ENCODE measurements around the gene ADSL. TPM values are rescaled to one million over a fixed set of nuclear protein-coding genes. Genes with fewer than 3 reads are reported as not detected.

Gene ADSL
- total RNA-seq, 2 donors from 2014 or later = 94.6 to 157 TPM

DNA sequence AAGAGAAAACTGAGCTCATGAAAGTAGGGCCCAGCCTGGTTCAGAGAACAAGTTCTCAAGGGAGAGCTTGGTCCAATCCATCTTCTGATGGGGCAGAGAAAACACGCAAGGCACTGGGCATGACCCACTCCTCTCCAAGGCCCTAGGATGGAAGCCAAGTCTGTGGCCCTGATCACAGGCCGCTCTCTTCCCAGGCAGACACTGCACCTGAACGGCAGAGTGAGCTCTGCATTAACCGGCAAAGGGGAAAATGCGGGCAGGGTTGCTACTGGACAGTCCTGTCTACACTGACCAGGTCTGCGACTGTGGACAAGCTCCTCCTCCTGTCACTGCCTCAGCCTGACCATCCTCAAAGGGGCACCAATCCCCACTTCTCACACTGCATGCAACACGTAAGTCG, 73.4 kb downstream of the ADSL start:
- Mint-ChIP-seq H3K9me3 (no peaks in the 10 kb centered on the region), H3K27me3 (no peaks in the 10 kb centered on the region), H3K4me3 (no peak overlapping the region), H3K4me1 (peaks cover 26% of the 10 kb centered on the region), H3K36me3 (ENCODE audit: low read depth) (peaks cover 61% of the 10 kb centered on the region), H3K27ac (no peak overlapping the region)
- no peak for ATAC-seq (replicated peaks)

- Mint-ChIP-seq H3K27me3 (no peaks in the 10 kb centered on the region), H3K27ac (no peak overlapping the region), H3K4me1 (peaks cover 24% of the 10 kb centered on the region), H3K9me3 (no peaks in the 10 kb centered on the region), H3K4me3 (no peak overlapping the region), H3K36me3 (ENCODE audit: low read depth) (peaks cover 65% of the 10 kb centered on the region)
- no peak for ATAC-seq (replicated peaks)
Observed at GRCh38 chr22:40420341-40421081, 74.2 kb downstream of the ADSL start.

DNA sequence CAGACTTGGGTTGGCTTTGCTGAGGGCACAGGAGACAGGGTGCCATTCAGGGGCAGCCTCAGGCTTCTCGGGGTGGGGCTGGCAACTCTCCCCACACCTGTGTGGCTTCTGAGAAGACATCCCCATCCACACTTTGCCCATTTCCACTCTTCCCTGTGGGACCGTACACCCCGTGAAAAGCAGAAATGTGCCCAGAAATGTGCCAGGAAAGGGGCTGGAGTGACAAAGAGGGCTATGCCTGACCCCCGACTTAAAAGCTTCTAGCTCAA, 74.7 kb downstream of the ADSL start:
- no peak overlapping the region for H3K27ac Mint-ChIP-seq
- no peaks in the 10 kb centered on the region for H3K27me3 Mint-ChIP-seq
- H3K4me1 Mint-ChIP-seq = peaks cover 20% of the 10 kb centered on the region
- peaks cover 65% of the 10 kb centered on the region for H3K36me3 Mint-ChIP-seq (ENCODE audit: low read depth)
- H3K9me3 Mint-ChIP-seq = no peaks in the 10 kb centered on the region
- no peak for ATAC-seq (replicated peaks)
- H3K4me3 Mint-ChIP-seq = no peak overlapping the region

GRCh38 chr22:40421941-40422340, 75.6 kb downstream of the ADSL start:
- Mint-ChIP-seq H3K4me3 (no peak overlapping the region), H3K27me3 (no peaks in the 10 kb centered on the region), H3K27ac (peak overlapping the region; percentile 71), H3K4me1 (peaks cover 19% of the 10 kb centered on the region), H3K36me3 (ENCODE audit: low read depth) (peaks cover 65% of the 10 kb centered on the region), H3K9me3 (no peaks in the 10 kb centered on the region)
- ATAC-seq (replicated peaks) = no peak

DNA sequence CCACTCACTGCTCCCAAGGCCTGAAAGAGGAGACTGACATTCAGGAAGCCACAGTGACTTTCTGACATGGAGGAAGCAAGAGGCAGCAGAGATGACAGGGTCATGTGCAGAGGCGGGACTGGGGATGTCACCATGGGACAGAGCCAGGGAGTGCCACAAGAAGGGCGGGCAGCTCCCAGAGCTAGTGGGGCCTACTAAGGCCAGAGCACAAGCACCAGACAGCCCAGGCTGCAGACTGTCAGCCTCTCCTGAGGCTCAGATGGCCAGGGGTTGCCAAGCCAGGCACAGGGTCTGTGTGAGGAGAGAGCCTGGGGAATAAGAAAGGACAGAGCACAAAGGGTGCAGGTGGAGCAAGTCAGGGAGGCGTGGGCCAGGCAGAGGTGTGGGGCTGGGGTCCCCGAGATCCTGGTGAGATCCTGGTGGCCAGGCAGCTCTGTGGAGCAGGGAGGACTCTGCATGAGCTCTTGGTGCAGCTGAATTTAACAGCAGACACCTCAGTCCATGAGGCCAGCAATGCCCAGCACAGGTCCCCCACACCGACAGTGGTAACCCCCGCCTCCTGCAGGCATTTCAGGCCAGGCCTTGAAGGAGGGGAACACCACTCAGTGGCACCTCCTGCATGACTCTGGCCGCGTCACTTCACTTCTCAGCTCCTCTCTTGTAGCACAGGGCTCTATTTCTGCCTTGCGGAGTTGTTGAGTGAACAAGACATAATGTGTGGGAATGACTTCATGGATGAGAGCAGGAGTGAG, 76.4 kb downstream of the ADSL start:
- Mint-ChIP-seq H3K4me1 (peaks cover 19% of the 10 kb centered on the region), H3K27ac (peak overlapping the region; percentile 71), H3K9me3 (no peaks in the 10 kb centered on the region), H3K4me3 (no peak overlapping the region), H3K27me3 (no peaks in the 10 kb centered on the region), H3K36me3 (ENCODE audit: low read depth) (peaks cover 71% of the 10 kb centered on the region)
- no peak for ATAC-seq (replicated peaks)

DNA sequence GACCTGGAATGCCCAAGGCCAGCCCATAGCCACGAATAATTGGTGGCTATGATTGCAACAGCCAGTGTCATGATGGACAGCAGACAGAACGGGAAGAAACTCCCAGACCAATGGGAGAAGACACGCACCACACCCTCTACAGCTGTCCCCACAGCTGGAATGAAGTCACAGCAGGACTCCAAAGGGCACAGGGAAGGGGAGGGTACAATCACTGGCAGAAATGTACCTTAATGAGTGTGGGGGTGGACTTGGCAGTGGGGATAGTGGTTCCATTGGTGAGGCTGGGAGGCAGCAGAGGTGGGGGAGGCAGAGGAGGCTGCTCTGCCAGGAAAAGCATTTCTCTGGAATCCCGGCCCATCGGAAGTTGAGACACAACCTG, 77.0 kb downstream of the ADSL start:
- peaks cover 19% of the 10 kb centered on the region for H3K4me1 Mint-ChIP-seq
- peak overlapping the region; percentile 71 for H3K27ac Mint-ChIP-seq
- H3K36me3 Mint-ChIP-seq (ENCODE audit: low read depth) = peaks cover 73% of the 10 kb centered on the region
- H3K4me3 Mint-ChIP-seq = no peak overlapping the region
- H3K27me3 Mint-ChIP-seq = no peaks in the 10 kb centered on the region
- H3K9me3 Mint-ChIP-seq = no peaks in the 10 kb centered on the region
- no peak for ATAC-seq (replicated peaks)

- peaks cover 80% of the 10 kb centered on the region for H3K36me3 Mint-ChIP-seq (ENCODE audit: low read depth)
- peaks cover 24% of the 10 kb centered on the region for H3K4me1 Mint-ChIP-seq
- no peaks in the 10 kb centered on the region for H3K9me3 Mint-ChIP-seq
- no peak for ATAC-seq (replicated peaks)
- H3K27ac Mint-ChIP-seq = peak overlapping the region; percentile 72
- H3K27me3 Mint-ChIP-seq = no peaks in the 10 kb centered on the region
- no peak overlapping the region for H3K4me3 Mint-ChIP-seq
Observed at GRCh38 chr22:40423882-40424640, 77.8 kb downstream of the ADSL start.

DNA sequence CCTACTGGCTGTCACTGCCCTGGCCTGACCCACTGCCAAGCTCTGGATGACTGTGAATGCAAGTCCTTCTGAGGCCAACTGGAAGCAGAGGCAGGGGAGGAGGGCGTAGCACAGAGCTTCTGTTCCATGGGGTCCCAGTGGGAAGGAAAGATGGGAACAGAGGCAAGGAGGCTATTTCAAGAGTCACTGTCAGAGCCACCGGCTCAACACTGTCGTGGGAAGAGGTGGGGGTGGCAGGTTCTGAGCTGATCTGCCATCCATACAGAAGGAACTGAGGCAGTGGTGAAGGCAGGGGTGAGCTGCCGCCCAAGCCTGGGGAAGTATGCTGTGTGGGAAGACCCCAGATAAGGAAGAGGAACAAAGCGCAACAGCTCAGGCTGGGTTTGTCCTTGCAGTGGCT, 78.8 kb downstream of the ADSL start:
- Mint-ChIP-seq H3K4me3 (no peak overlapping the region), H3K27me3 (no peaks in the 10 kb centered on the region), H3K36me3 (ENCODE audit: low read depth) (peaks cover 84% of the 10 kb centered on the region), H3K9me3 (no peaks in the 10 kb centered on the region), H3K4me1 (peaks cover 25% of the 10 kb centered on the region), H3K27ac (peak overlapping the region; percentile 72)
- ATAC-seq (replicated peaks) = no peak

- H3K27me3 Mint-ChIP-seq = no peaks in the 10 kb centered on the region
- no peak overlapping the region for H3K4me3 Mint-ChIP-seq
- peaks cover 25% of the 10 kb centered on the region for H3K4me1 Mint-ChIP-seq
- ATAC-seq (replicated peaks) = no peak
- H3K27ac Mint-ChIP-seq = peak overlapping the region; percentile 76
- H3K9me3 Mint-ChIP-seq = no peaks in the 10 kb centered on the region
- peaks cover 89% of the 10 kb centered on the region for H3K36me3 Mint-ChIP-seq (ENCODE audit: low read depth)
Observed at GRCh38 chr22:40426594-40427333, 80.5 kb downstream of the ADSL start.

GRCh38 chr22:40428796-40429195, 82.5 kb downstream of the ADSL start:
- Mint-ChIP-seq H3K4me3 (no peak overlapping the region), H3K27ac (peak overlapping the region; percentile 90), H3K4me1 (peaks cover 13% of the 10 kb centered on the region), H3K9me3 (no peaks in the 10 kb centered on the region), H3K27me3 (no peaks in the 10 kb centered on the region), H3K36me3 (ENCODE audit: low read depth) (peaks cover 86% of the 10 kb centered on the region)
- no peak for ATAC-seq (replicated peaks)

DNA sequence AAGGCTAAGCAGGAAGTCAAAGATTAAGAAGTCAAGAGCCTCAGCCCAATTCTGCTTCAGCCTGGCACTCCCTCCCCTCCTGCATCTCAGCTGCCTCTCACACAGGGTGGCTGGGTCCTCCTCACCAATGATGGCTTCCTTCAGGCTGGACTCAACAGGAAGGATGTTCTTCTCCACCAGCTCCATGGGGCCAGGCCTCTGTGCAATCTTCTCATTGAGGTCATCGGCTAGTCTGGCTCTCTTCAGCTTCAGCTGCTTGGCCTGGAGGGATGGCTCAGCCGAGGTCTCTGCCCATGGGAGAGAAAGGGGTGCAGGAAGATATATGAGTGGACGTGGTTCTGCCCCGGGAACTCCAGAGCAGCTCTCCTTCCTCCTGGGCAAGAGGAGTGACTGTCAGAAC, 83.2 kb downstream of the ADSL start:
- peak overlapping the region; percentile 90 for H3K27ac Mint-ChIP-seq
- peaks cover 89% of the 10 kb centered on the region for H3K36me3 Mint-ChIP-seq (ENCODE audit: low read depth)
- H3K9me3 Mint-ChIP-seq = no peaks in the 10 kb centered on the region
- ATAC-seq (replicated peaks) = no peak
- no peaks in the 10 kb centered on the region for H3K27me3 Mint-ChIP-seq
- no peak overlapping the region for H3K4me3 Mint-ChIP-seq
- H3K4me1 Mint-ChIP-seq = peaks cover 13% of the 10 kb centered on the region

- Mint-ChIP-seq H3K9me3 (no peaks in the 10 kb centered on the region), H3K27me3 (no peaks in the 10 kb centered on the region), H3K4me3 (no peak overlapping the region), H3K4me1 (peaks cover 12% of the 10 kb centered on the region), H3K27ac (peak overlapping the region; percentile 63), H3K36me3 (ENCODE audit: low read depth) (peaks cover 87% of the 10 kb centered on the region)
- no peak for ATAC-seq (replicated peaks)
Observed at GRCh38 chr22:40430991-40431390, 84.7 kb downstream of the ADSL start.

DNA sequence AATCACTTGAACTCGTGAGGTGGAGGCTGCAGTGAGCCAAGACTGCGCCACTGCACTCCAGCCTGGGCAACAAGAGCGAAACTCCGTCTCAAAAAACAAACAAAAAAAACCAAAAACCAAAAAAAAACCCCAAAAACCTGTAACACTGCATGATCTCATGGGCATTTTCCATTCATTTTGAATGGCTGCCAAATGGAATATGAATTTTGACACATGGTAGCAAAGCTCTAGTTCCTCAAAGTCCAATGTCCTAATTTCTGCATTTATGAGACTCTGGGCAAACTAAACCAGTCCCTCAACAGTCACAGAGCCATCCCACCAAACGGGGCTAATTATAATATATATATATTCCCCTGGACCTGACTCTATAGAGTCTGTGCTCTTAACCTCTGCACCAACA, 85.9 kb downstream of the ADSL start:
- Mint-ChIP-seq H3K36me3 (ENCODE audit: low read depth) (peaks cover 76% of the 10 kb centered on the region), H3K4me3 (no peak overlapping the region), H3K27me3 (no peaks in the 10 kb centered on the region), H3K4me1 (peaks cover 17% of the 10 kb centered on the region), H3K27ac (peak overlapping the region; percentile 48), H3K9me3 (no peaks in the 10 kb centered on the region)
- no peak for ATAC-seq (replicated peaks)

DNA sequence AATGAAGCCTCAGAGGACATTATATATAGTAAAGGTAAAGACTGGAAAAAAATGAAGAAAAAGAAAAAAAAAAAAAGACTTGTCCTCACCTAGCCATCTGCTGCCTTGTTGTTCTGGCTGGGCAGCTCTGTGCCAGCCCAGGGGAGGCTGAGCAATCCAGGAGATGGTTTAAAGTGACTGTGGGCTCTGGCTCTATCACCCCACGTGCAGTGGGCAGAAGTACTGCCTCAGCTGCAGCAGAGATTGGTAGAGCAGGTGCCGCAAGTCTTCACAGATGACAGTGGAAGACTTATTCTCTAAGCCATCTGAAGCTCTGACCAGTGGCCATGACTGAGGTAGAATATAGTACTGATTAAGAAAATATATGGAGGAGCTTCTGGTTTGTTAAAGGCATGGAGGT, 86.3 kb downstream of the ADSL start:
- Mint-ChIP-seq H3K36me3 (ENCODE audit: low read depth) (peaks cover 71% of the 10 kb centered on the region), H3K9me3 (no peaks in the 10 kb centered on the region), H3K4me3 (no peak overlapping the region), H3K27ac (peak overlapping the region; percentile 48), H3K4me1 (peaks cover 18% of the 10 kb centered on the region), H3K27me3 (no peaks in the 10 kb centered on the region)
- ATAC-seq (replicated peaks) = no peak
